ENCODE data around the gene CAPN6. TPM values are rescaled to one million over a fixed set of nuclear protein-coding genes. Genes with fewer than 3 reads are reported as not detected.

CAPN6 gene
- total RNA-seq, 1 experiment from 2014 or later = 126 TPM

- H3K27ac ChIP-seq = no peak overlapping the region
- H3K27me3 ChIP-seq = no peaks in the 10 kb centered on the region
- 0 out of 2 replicates have a peak, but pooled peaks cover 2% of the 10 kb centered on the region for H3K36me3 ChIP-seq
- peaks cover 14% of the 10 kb centered on the region for H3K4me1 ChIP-seq
- DNase-seq = no peak
- no peaks in the 10 kb centered on the region for H3K9me3 ChIP-seq (replicated peaks)
- no peak overlapping the region for H3K4me3 ChIP-seq
These were observed 8.2 kb downstream of the CAPN6 start for GRCh38 chrX:111262086-111262485.

GRCh38 chrX:111260451-111260850 is 9.8 kb downstream of the CAPN6 start:
- no peak overlapping the region for H3K4me3 ChIP-seq
- DNase-seq = no peak
- no peaks in the 10 kb centered on the region for H3K27me3 ChIP-seq
- peaks cover 18% of the 10 kb centered on the region for H3K4me1 ChIP-seq
- H3K9me3 ChIP-seq (replicated peaks) = peaks cover 3% of the 10 kb centered on the region; the same call in 1 of the 2 replicates
- peaks cover 2% of the 10 kb centered on the region; the same call in 1 of the 2 replicates for H3K36me3 ChIP-seq
- no peak overlapping the region for H3K27ac ChIP-seq

GRCh38 chrX:111259559-111259958 is 10.7 kb downstream of the CAPN6 start:
- peaks cover 3% of the 10 kb centered on the region; the same call in 1 of the 2 replicates for H3K9me3 ChIP-seq (replicated peaks)
- DNase-seq = peak; percentile 29 to 59
- H3K36me3 ChIP-seq = peaks cover 2% of the 10 kb centered on the region; the same call in 1 of the 2 replicates
- H3K27ac ChIP-seq = no peak overlapping the region
- no peaks in the 10 kb centered on the region for H3K27me3 ChIP-seq
- H3K4me1 ChIP-seq = peaks cover 26% of the 10 kb centered on the region
- H3K4me3 ChIP-seq = no peak overlapping the region

GRCh38 chrX:111257733-111258132 is 12.6 kb downstream of the CAPN6 start:
- peaks cover 17% of the 10 kb centered on the region for H3K9me3 ChIP-seq (replicated peaks)
- peaks cover 26% of the 10 kb centered on the region for H3K4me1 ChIP-seq
- no peak overlapping the region for H3K27ac ChIP-seq
- H3K27me3 ChIP-seq = no peaks in the 10 kb centered on the region
- DNase-seq = no peak
- peaks cover 5% of the 10 kb centered on the region; the same call in 1 of the 2 replicates for H3K36me3 ChIP-seq
- H3K4me3 ChIP-seq = no peak overlapping the region

- Histone ChIP-seq H3K36me3 (peaks cover 4% of the 10 kb centered on the region; the same call in 1 of the 2 replicates), H3K9me3 (replicated peaks) (peaks cover 17% of the 10 kb centered on the region), H3K27me3 (no peaks in the 10 kb centered on the region), H3K4me3 (no peak overlapping the region), H3K4me1 (peaks cover 21% of the 10 kb centered on the region), H3K27ac (no peak overlapping the region)
- peak in 1 of 2 experiments; percentile 31 for DNase-seq
These were observed 15.2 kb downstream of the CAPN6 start for GRCh38 chrX:111254896-111255693.

GRCh38 chrX:111244235-111244750 is 26.0 kb downstream of the CAPN6 start:
- Histone ChIP-seq H3K4me1 (0 out of 2 replicates have a peak, but pooled peaks cover 6% of the 10 kb centered on the region), H3K27ac (0 out of 2 replicates have a peak overlapping the region, but pooled peaks have one; percentile 3), H3K4me3 (no peak overlapping the region), H3K36me3 (peaks cover 6% of the 10 kb centered on the region; the same call in 1 of the 2 replicates), H3K9me3 (replicated peaks) (no peaks in the 10 kb centered on the region), H3K27me3 (no peaks in the 10 kb centered on the region)
- peak; percentile 21 to 83 for DNase-seq

- no peaks in the 10 kb centered on the region for H3K36me3 ChIP-seq
- no peak for DNase-seq
These were observed 53.9 kb downstream of the CAPN6 start for GRCh38 chrX:111216293-111216801.

GRCh38 chrX:111207851-111208250 is 62.4 kb downstream of the CAPN6 start:
- Histone ChIP-seq H3K36me3 (no peaks in the 10 kb centered on the region), H3K9me3 (replicated peaks) (no peaks in the 10 kb centered on the region), H3K4me3 (no peak overlapping the region), H3K27me3 (no peaks in the 10 kb centered on the region), H3K4me1 (no peaks in the 10 kb centered on the region), H3K27ac (no peak overlapping the region)
- no peak for DNase-seq

More at GRCh38 chrX:111216293-111216801, 53.9 kb downstream of the CAPN6 start:
- H3K4me3 ChIP-seq = no peak overlapping the region
- H3K27ac ChIP-seq = no peak overlapping the region
- H3K9me3 ChIP-seq (replicated peaks) = no peaks in the 10 kb centered on the region
- H3K4me1 ChIP-seq = no peaks in the 10 kb centered on the region
- no peaks in the 10 kb centered on the region for H3K27me3 ChIP-seq

GRCh38 chrX:111200327-111200726 is 70.0 kb downstream of the CAPN6 start:
- H3K27me3 ChIP-seq = no peaks in the 10 kb centered on the region
- H3K9me3 ChIP-seq (replicated peaks) = no peaks in the 10 kb centered on the region

GRCh38 chrX:111199505-111199904 is 70.8 kb downstream of the CAPN6 start:
- Histone ChIP-seq H3K36me3 (no peaks in the 10 kb centered on the region), H3K4me3 (no peak overlapping the region), H3K27ac (no peak overlapping the region), H3K9me3 (replicated peaks) (no peaks in the 10 kb centered on the region), H3K27me3 (no peaks in the 10 kb centered on the region), H3K4me1 (0 out of 2 replicates have a peak, but pooled peaks cover 4% of the 10 kb centered on the region)
- DNase-seq = no peak

More at GRCh38 chrX:111200327-111200726, 70.0 kb downstream of the CAPN6 start:
- no peak overlapping the region for H3K4me3 ChIP-seq
- no peaks in the 10 kb centered on the region for H3K4me1 ChIP-seq
- no peak overlapping the region for H3K27ac ChIP-seq
- H3K36me3 ChIP-seq = no peaks in the 10 kb centered on the region
- DNase-seq = no peak

Other genes with a start within 250 kb of the CAPN6 start
- 4.1 and 5.2 TPM in 2 replicates for gene PAK3, start 174.3 kb downstream of the CAPN6 start, total RNA-seq (2014; rRNA removed; shearing (Covaris generic))
- 99.8 and 115 TPM in 2 replicates for gene DCX, start 141.7 kb upstream of the CAPN6 start, total RNA-seq (2014; rRNA removed; shearing (Covaris generic))
- 0.04 TPM in 1 of 2 replicates, not detected in the other for gene SERTM2, start 241.2 kb upstream of the CAPN6 start, total RNA-seq (2014; rRNA removed; shearing (Covaris generic))